Endothelial cell of umbilical vein (primary cell): ENCODE measurements around the gene PPP1R3E. TPM values are rescaled to one million over a fixed set of nuclear protein-coding genes. Genes with fewer than 3 reads are reported as not detected.
A peak's percentile ranks its signal among the peaks of the same experiment; 100 is the strongest.

Experiments used
- BruUV-seq: library from RNA; stranded (reverse); fragments of 400-500 nt; replicated peaks from 2 replicates; lab custom pipeline; 2021; lab: Mats Ljungman, UMichigan
- CTCF ChIA-PET: fragments of 300-600, 350-600 bp; sonication (Branson Sonifier 250); formaldehyde crosslinking; loops from one replicate; lab custom pipeline; 2021; ENCODE audit warnings: antibody characterized with exemption, inconsistent platforms; lab: Charles Lee
- POLR2A ChIA-PET: fragments of 300-600, 350-600 bp; sonication (Branson Sonifier 250); formaldehyde crosslinking; loops from one replicate; lab custom pipeline; 2021; ENCODE audit warnings: antibody characterized with exemption, inconsistent platforms; lab: Charles Lee
- DNase-seq: peaks from one replicate; pipeline ENCODE4 v3.0.0-alpha.2; 2011; ENCODE audit warnings: low read depth, low spot score
- FAIRE-seq: peaks from 2 replicates; lab custom pipeline; 2011; peaks lifted over from hg19 to GRCh38; lab: Jason Lieb, UNC
- H2AFZ ChIP-seq: 2 replicates; pipeline ENCODE4 v1.6.0; 2012; ENCODE audit warnings: low read depth, low read length, control low read depth, inconsistent platforms
- H3K27ac ChIP-seq: 2 replicates; pipeline ENCODE4 v1.5.1; 2011; ENCODE audit warnings: low read depth, mild to moderate bottlenecking, control low read depth, low read length, moderate library complexity; ENCODE audit not compliant: insufficient read depth
- H3K27me3 ChIP-seq, 2 experiments: 2 replicates each; pipeline versions ENCODE4 v1.6.0 to v1.6.1; 2011; ENCODE audit warnings: low read length in 2 of 2, mixed read lengths in 1 of 2; ENCODE audit not compliant: control insufficient read depth in 2 of 2, insufficient read depth in 2 of 2
- H3K36me3 ChIP-seq, 2 experiments: 2 replicates in 1 of 2; 3 replicates in 1 of 2; pipeline ENCODE4 v1.5.1; 2011; ENCODE audit warnings: low read length in 2 of 2, mild to moderate bottlenecking in 1 of 2, moderate library complexity in 1 of 2; ENCODE audit not compliant: control insufficient read depth in 2 of 2, insufficient read depth in 2 of 2; ENCODE audit errors: extremely low read depth in 1 of 2
- H3K4me1 ChIP-seq: 3 replicates; pipeline ENCODE4 v1.5.1; 2011; ENCODE audit warnings: mild to moderate bottlenecking, low read length; ENCODE audit not compliant: control insufficient read depth, insufficient read depth; ENCODE audit errors: extremely low read depth
- H3K4me2 ChIP-seq: 2 replicates; pipeline ENCODE4 v1.6.1; 2011; ENCODE audit warnings: low read length, control low read depth, mixed read lengths; ENCODE audit not compliant: insufficient read depth
- H3K4me3 ChIP-seq, 3 experiments: fragments of 200-600 bp in 1 of 3; sonication (generic), shearing (Covaris generic) in 1 of 3; replicated peaks in 1 of 3; 2 replicates each; pipeline ENCODE4 v1.5.1; 2011 to 2016; ENCODE audit warnings: control low read depth in 3 of 3, low read length in 3 of 3, mild to moderate bottlenecking in 2 of 3, inconsistent platforms in 1 of 3, low read depth in 1 of 3, moderate library complexity in 1 of 3; ENCODE audit not compliant: insufficient read depth in 1 of 3
- H3K79me2 ChIP-seq: 2 replicates; pipeline ENCODE4 v1.6.0; 2012; ENCODE audit warnings: low read length, inconsistent platforms; ENCODE audit not compliant: control insufficient read depth, insufficient read depth
- H3K9ac ChIP-seq: replicated peaks from 2 replicates; pipeline ENCODE3; 2011; ENCODE audit warnings: low read length, control low read depth; ENCODE audit not compliant: insufficient read depth; ENCODE audit errors: extremely low read depth
- H3K9me1 ChIP-seq: replicated peaks from 3 replicates; pipeline ENCODE4 v1.6.0; 2011; ENCODE audit warnings: mild to moderate bottlenecking, low read length; ENCODE audit not compliant: control insufficient read depth, insufficient read depth; ENCODE audit errors: extremely low read depth
- H3K9me3 ChIP-seq: replicated peaks from 2 replicates; pipeline ENCODE4 v1.5.1; 2012; ENCODE audit warnings: low read length, inconsistent platforms; ENCODE audit not compliant: control insufficient read depth, insufficient read depth
- H4K20me1 ChIP-seq: replicated peaks from 2 replicates; pipeline ENCODE3; 2011; ENCODE audit warnings: mild to moderate bottlenecking, low read length; ENCODE audit not compliant: control insufficient read depth, insufficient read depth; ENCODE audit errors: extremely low read depth
- CTCF ChIP-seq, 2 donors: IDR thresholded peaks; 1 replicate in 1 of 2; 2 replicates in 1 of 2; pipeline ENCODE4 v1.5.1; 2011; ENCODE audit warnings: low read length in 2 of 2, mild to moderate bottlenecking in 2 of 2, moderate library complexity in 2 of 2, control low read depth in 1 of 2, inconsistent platforms in 1 of 2, low read depth in 1 of 2; ENCODE audit not compliant: insufficient read depth in 1 of 2; ENCODE audit errors: extremely low read depth in 1 of 2
- EZH2 ChIP-seq: IDR thresholded peaks from 2 replicates; pipeline ENCODE4 v1.6.1; 2012; ENCODE audit warnings: borderline replicate concordance, low read depth, mild to moderate bottlenecking, moderate library complexity, low read length, inconsistent platforms; ENCODE audit not compliant: severe bottlenecking
- FOS ChIP-seq: IDR thresholded peaks from 2 replicates; pipeline ENCODE4 v1.6.1; 2011; ENCODE audit warnings: mild to moderate bottlenecking, low read length, moderate library complexity, borderline replicate concordance; ENCODE audit not compliant: insufficient read depth
- GATA2 ChIP-seq: IDR thresholded peaks from 2 replicates; pipeline ENCODE4 v1.7.0; 2011; ENCODE audit warnings: low read depth, mild to moderate bottlenecking, moderate library complexity, mixed read lengths, low read length; ENCODE audit not compliant: insufficient read length, insufficient read depth
- JUN ChIP-seq: IDR thresholded peaks from 2 replicates; pipeline ENCODE4 v1.6.1; 2011; ENCODE audit warnings: borderline replicate concordance, low read depth; ENCODE audit not compliant: insufficient read length, insufficient read depth
- MYC ChIP-seq: IDR thresholded peaks from one replicate; pipeline ENCODE4 v1.6.1; 2011; ENCODE audit warnings: mild to moderate bottlenecking, low read depth, low read length
- POLR2A ChIP-seq: IDR thresholded peaks from 2 replicates; pipeline ENCODE4 v1.6.1; 2012; ENCODE audit warnings: low read depth, mild to moderate bottlenecking, control low read depth, low read length
- POLR2AphosphoS5 ChIP-seq: IDR thresholded peaks from 2 replicates; pipeline ENCODE4 v1.6.1; 2012; ENCODE audit warnings: low read depth, mild to moderate bottlenecking, control low read depth, low read length, moderate library complexity; ENCODE audit not compliant: insufficient read depth
- dilution Hi-C: fragments of 300-500 bp; cut with MboI; formaldehyde crosslinking; loops from one replicate; pipeline ENCODE4 v1.15.0; 2019; ENCODE audit warnings: low sequenced_read_pairs; ENCODE audit not compliant: extremely low pct_ligation_motif_present
- intact Hi-C: fragments of 100-400 bp; cut with micrococcal nuclease; formaldehyde crosslinking; loops from one replicate; pipeline ENCODE4 v1.10.0; 2022
- polyA plus RNA-seq, 4 experiments: library from polyadenylated mRNA; depleted of rRNA in 3 of 4; stranded (reverse) in 3 of 4; unstranded in 1 of 4; fragments of >200 nt; gene quantifications; 2 replicates each; pipeline versions ENCODE4 v1.2.1 to v1.2.3, GENCODE V29; 2011 to 2012; ENCODE audit warnings: missing spikeins in 1 of 4
- total RNA-seq: library from RNA; stranded (reverse); gene quantifications from 2 replicates; pipeline ENCODE4 v1.2.3, GENCODE V29; 2021
- TF ChIP-seq, protein P1 (sequence below): IDR thresholded peaks from 2 replicates; pipeline ENCODE4 v1.6.1; 2011; ENCODE audit not compliant: insufficient read depth, insufficient read length

Gene PPP1R3E
- total and polyA plus RNA-seq, 2 donors (not counting 3 experiments of a cell fraction or from before 2014, with no cell fraction given) = 4.3 to 7.4 TPM

DNA sequence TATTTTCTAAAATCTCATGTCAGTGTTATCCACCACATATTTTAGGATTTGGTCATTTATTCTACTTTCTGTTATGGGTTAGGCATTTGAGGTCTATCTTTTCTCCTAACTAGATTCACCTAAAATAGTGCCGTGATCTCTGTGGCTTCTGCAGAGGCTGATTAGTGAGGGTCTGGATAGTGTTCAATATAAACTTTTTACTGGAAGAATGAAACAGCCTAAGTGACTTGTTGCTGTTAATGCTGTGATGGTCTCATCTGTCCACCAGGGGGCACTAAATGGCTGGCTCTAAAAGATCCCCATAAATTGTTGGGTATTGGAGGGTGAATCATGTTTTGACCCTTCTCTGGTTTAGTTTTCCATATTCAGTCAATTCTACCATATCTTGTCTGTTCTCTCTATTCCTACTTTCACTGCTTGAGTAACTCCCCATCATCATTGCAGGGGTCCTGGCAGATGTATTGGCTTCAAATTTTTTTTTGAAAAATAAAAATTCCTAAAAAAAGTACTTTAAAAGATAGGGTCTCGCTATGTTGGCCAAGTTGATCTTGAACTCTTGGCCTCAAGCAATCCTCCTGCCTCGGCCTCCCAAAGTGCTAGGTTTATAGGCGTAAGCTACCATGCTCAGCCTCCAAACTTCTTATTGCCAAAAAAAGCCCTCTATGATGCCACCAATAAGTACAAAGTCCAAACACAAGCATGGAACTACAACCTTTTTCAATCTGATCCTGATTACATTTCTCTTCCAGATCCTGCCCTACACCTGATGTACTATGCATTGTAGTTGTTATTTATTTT is 25.5 kb upstream of the PPP1R3E start:
- intact Hi-C loops (loop anchor here (1.0 to 2.0 kb wide), 4 partner anchors 52 to 234 kb away; no protein-coding TSS in a partner anchor), dilution Hi-C loops (no loop called here)
- TF ChIP-seq JUN (no peak), POLR2A (peak; percentile 19), FOS (no peak), GATA2 (no peak), EZH2 (no peak), MYC (no peak), CTCF (IDR thresholded peaks at IDR 0.05; ENCODE audit: extremely low read depth in 1 of 2, insufficient read depth in 1 of 2, low read depth in 1 of 2, low read length in 2 of 2) (peak; percentile 74 to 81), POLR2AphosphoS5 (no peak)
- TF ChIP-seq, protein P1, sequence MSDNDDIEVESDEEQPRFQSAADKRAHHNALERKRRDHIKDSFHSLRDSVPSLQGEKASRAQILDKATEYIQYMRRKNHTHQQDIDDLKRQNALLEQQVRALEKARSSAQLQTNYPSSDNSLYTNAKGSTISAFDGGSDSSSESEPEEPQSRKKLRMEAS = no peak
- Histone ChIP-seq H3K4me1 (peaks cover 4% of the 10 kb centered on the region), H3K9me1 (no peaks in the 10 kb centered on the region), H3K27me3 (no peaks in the 10 kb centered on the region), H3K9me3 (no peaks in the 10 kb centered on the region), H2AFZ (no peak overlapping the region), H4K20me1 (no peaks in the 10 kb centered on the region), H3K79me2 (peaks cover 9% of the 10 kb centered on the region), H3K27ac (no peak overlapping the region), H3K36me3 (peaks cover 6 to 15% of the 10 kb centered on the region in 2 experiments), H3K4me3 (no peak overlapping the region), H3K9ac (no peak overlapping the region), H3K4me2 (no peak overlapping the region)
- DNase-seq = peak; percentile 70
- CTCF ChIA-PET = interaction anchor here (1.0 to 5.0 kb wide), 5 partner anchors 10 to 53 kb away, joined by 4 to 48 read pairs (median 9); no protein-coding TSS in a partner anchor
- peak; percentile 87 for FAIRE-seq
- POLR2A ChIA-PET = no interaction called here
- BruUV-seq = no TSS peak
